Liver (tissue), 9 donors: ENCODE measurements around the gene PLCL1. TPM values are rescaled to one million over a fixed set of nuclear protein-coding genes. Genes with fewer than 3 reads are reported as not detected.

Source experiments
- DNase-seq: peaks from one replicate; pipeline ENCODE4 v3.0.0-alpha.2; 2017; ENCODE audit warnings: low spot score
- H3K27ac ChIP-seq, 2 donors: one replicate each; pipeline ENCODE4 v1.7.0; 2013; ENCODE audit warnings: inconsistent platforms in 2 of 2, low read length in 2 of 2, control low read depth in 1 of 2, low read depth in 1 of 2, mild to moderate bottlenecking in 1 of 2
- H3K27me3 ChIP-seq, 4 donors: one replicate each; pipeline versions ENCODE4 v1.6.1 to v1.7.0; 2013; ENCODE audit warnings: low read length in 3 of 4, inconsistent platforms in 1 of 4, mild to moderate bottlenecking in 1 of 4, moderate library complexity in 1 of 4; ENCODE audit not compliant: control insufficient read depth in 4 of 4, insufficient read depth in 4 of 4
- H3K36me3 ChIP-seq, 4 donors: one replicate each; pipeline versions ENCODE4 v1.6.1 to v1.7.0; 2013; ENCODE audit warnings: low read length in 3 of 4, mild to moderate bottlenecking in 3 of 4, low read depth in 1 of 4, moderate library complexity in 1 of 4; ENCODE audit not compliant: control insufficient read depth in 4 of 4, insufficient read depth in 3 of 4
- H3K4me1 ChIP-seq, 4 donors: one replicate each; pipeline versions ENCODE4 v1.6.1 to v1.7.0; 2013; ENCODE audit warnings: low read length in 3 of 4, mild to moderate bottlenecking in 3 of 4, moderate library complexity in 1 of 4; ENCODE audit not compliant: control insufficient read depth in 4 of 4, insufficient read depth in 4 of 4
- H3K4me3 ChIP-seq, 3 donors: one replicate each; pipeline versions ENCODE4 v1.6.1 to v1.7.0; 2013; ENCODE audit warnings: low read length in 3 of 3, control low read depth in 1 of 3, low read depth in 1 of 3, mild to moderate bottlenecking in 1 of 3
- H3K9ac ChIP-seq, 2 donors: one replicate each; pipeline ENCODE4 v1.7.0; 2013; ENCODE audit warnings: low read length in 2 of 2, mild to moderate bottlenecking in 2 of 2, moderate library complexity in 2 of 2, control low read depth in 1 of 2, low read depth in 1 of 2
- H3K9me3 ChIP-seq, 4 donors: one replicate each; pipeline versions ENCODE4 v1.6.1 to v1.7.0; 2013; ENCODE audit warnings: low read length in 3 of 4; ENCODE audit not compliant: control insufficient read depth in 4 of 4
- ATF3 ChIP-seq: IDR thresholded peaks from 2 replicates; pipeline ENCODE4 v1.6.1; 2016; ENCODE audit warnings: antibody characterized with exemption
- CTCF ChIP-seq: fragments of 150-350 bp; IDR thresholded peaks from 2 replicates; pipeline ENCODE4 v1.5.1; 2017; ENCODE audit warnings: improper control_type of control experiment, low read depth, low read length; ENCODE audit not compliant: missing input control
- EGR1 ChIP-seq, 2 donors: IDR thresholded peaks; 2 replicates each; pipeline ENCODE4 v1.6.1; 2016 to 2018; ENCODE audit warnings: antibody characterized with exemption in 2 of 2, low read depth in 2 of 2
- FOXA1 ChIP-seq: IDR thresholded peaks from 2 replicates; pipeline ENCODE4 v1.6.1; 2016; ENCODE audit warnings: antibody characterized with exemption
- FOXA2 ChIP-seq: IDR thresholded peaks from 2 replicates; pipeline ENCODE4 v1.6.1; 2016; ENCODE audit warnings: antibody characterized with exemption
- GABPA ChIP-seq, 2 donors: IDR thresholded peaks in 1 of 2; conservative IDR thresholded peaks in 1 of 2; 2 replicates each; pipeline ENCODE4 v1.6.1; 2016; ENCODE audit warnings: antibody characterized with exemption in 2 of 2, mild to moderate bottlenecking in 1 of 2, moderate library complexity in 1 of 2
- HNF4A ChIP-seq, 2 donors: conservative IDR thresholded peaks; 2 replicates each; pipeline ENCODE4 v1.6.1; 2016; ENCODE audit warnings: antibody characterized with exemption in 2 of 2, mild to moderate bottlenecking in 2 of 2
- HNF4G ChIP-seq: IDR thresholded peaks from 2 replicates; pipeline ENCODE4 v1.6.1; 2016; ENCODE audit warnings: antibody characterized with exemption
- JUND ChIP-seq, 2 donors: IDR thresholded peaks; 2 replicates each; pipeline ENCODE4 v1.6.1; 2016; ENCODE audit warnings: antibody characterized with exemption in 2 of 2
- MAX ChIP-seq: IDR thresholded peaks from 2 replicates; pipeline ENCODE4 v1.6.1; 2016; ENCODE audit warnings: antibody characterized with exemption
- NR2F2 ChIP-seq: IDR thresholded peaks from 2 replicates; pipeline ENCODE4 v1.6.1; 2016; ENCODE audit warnings: antibody characterized with exemption
- RAD21 ChIP-seq, 2 donors: IDR thresholded peaks; 2 replicates each; pipeline ENCODE4 v1.6.1; 2016; ENCODE audit warnings: antibody characterized with exemption in 2 of 2, mild to moderate bottlenecking in 2 of 2
- REST ChIP-seq: IDR thresholded peaks from 2 replicates; pipeline ENCODE4 v1.6.1; 2016; ENCODE audit warnings: antibody characterized with exemption, mild to moderate bottlenecking
- RXRA ChIP-seq, 2 donors: IDR thresholded peaks; 2 replicates each; pipeline ENCODE4 v1.6.1; 2017 to 2018; ENCODE audit warnings: antibody characterized with exemption in 2 of 2, mild to moderate bottlenecking in 1 of 2
- SP1 ChIP-seq: IDR thresholded peaks from 2 replicates; pipeline ENCODE4 v1.6.1; 2018; ENCODE audit warnings: antibody characterized with exemption, mild to moderate bottlenecking
- TAF1 ChIP-seq: conservative IDR thresholded peaks from 2 replicates; pipeline ENCODE4 v1.6.1; 2016; ENCODE audit warnings: antibody characterized with exemption, mild to moderate bottlenecking
- YY1 ChIP-seq: IDR thresholded peaks from 2 replicates; pipeline ENCODE4 v1.6.1; 2016; ENCODE audit warnings: antibody characterized with exemption, mild to moderate bottlenecking
- ZBTB33 ChIP-seq: IDR thresholded peaks from 2 replicates; pipeline ENCODE4 v1.6.1; 2016; ENCODE audit warnings: antibody characterized with exemption
- WGBS: extraction: QIAGEN DNeasy Blood & Tissue Kit; methylation state at CpG from one replicate; pipeline ENCODE4 v1.1.7; 2013; 5-methylcytosine and 5-hydroxymethylcytosine counted together
- polyA plus RNA-seq, 2 donors: library from polyadenylated mRNA; stranded (reverse) in 1 of 2; unstranded in 1 of 2; fragments of 200-250 nt in 1 of 2; fragments of >200 nt in 1 of 2; fragmentation: Nextera tagmentation in 1 of 2; extraction: Ambion mirVana in 1 of 2; gene quantifications; one replicate each; pipeline versions ENCODE4 v1.2.1 to v1.2.3, GENCODE V29; 2013 to 2015
- total RNA-seq, 2 donors: library from RNA; depleted of rRNA; stranded (reverse); fragments of >200 nt; gene quantifications; one replicate each; pipeline ENCODE4 v1.2.3, GENCODE V29; 2014
- donor health status: healthy.
- donor health status: healthy.
- donor health status: healthy.
- donor health status: healthy.
- donor health status: healthy.

The PLCL1 gene
- total and polyA plus RNA-seq, 4 donors = 0.08 to 0.59 (median 0.31) TPM

- no peak for TF ChIP-seq EGR1 (IDR thresholded peaks at IDR 0.05; ENCODE audit: low read depth in 2 of 2)
- TF ChIP-seq SP1 = no peak
- TF ChIP-seq FOXA2 = no peak
- no peak for TF ChIP-seq ATF3
- TF ChIP-seq HNF4G = no peak
Measured at GRCh38 chr2:197937814-197938213, 133.4 kb downstream of the PLCL1 start (continued).

GRCh38 chr2:197938555-197938954 is 134.2 kb downstream of the PLCL1 start:
- Histone ChIP-seq H3K9me3 (no peaks in the 10 kb centered on the region), H3K9ac (no peak overlapping the region), H3K27ac (no peak overlapping the region), H3K36me3 (no peaks in the 10 kb centered on the region), H3K4me1 (no peaks in the 10 kb centered on the region), H3K4me3 (no peak overlapping the region), H3K27me3 (no peaks in the 10 kb centered on the region)
- TF ChIP-seq CTCF = no peak
- TF ChIP-seq HNF4A (conservative IDR thresholded peaks at IDR 0.05) = no peak
- no peak for TF ChIP-seq HNF4G
- TF ChIP-seq ZBTB33 = no peak
- TF ChIP-seq TAF1 = no peak
- no peak for TF ChIP-seq FOXA2
- no peak for TF ChIP-seq NR2F2
- DNase-seq = no peak
- WGBS = 68% methylated on average over 1 of the region's 1 CpG

GRCh38 chr2:197939787-197940186 is 135.4 kb downstream of the PLCL1 start:
- no peaks in the 10 kb centered on the region for H3K27me3 ChIP-seq
- no peak overlapping the region for H3K27ac ChIP-seq
- no peak for DNase-seq
- TF ChIP-seq EGR1 (IDR thresholded peaks at IDR 0.05; ENCODE audit: low read depth in 2 of 2) (no peak), YY1 (no peak), CTCF (no peak), SP1 (no peak), TAF1 (no peak), MAX (no peak), HNF4G (no peak), FOXA2 (no peak), RXRA (IDR thresholded peaks at IDR 0.05) (no peak), GABPA (IDR thresholded peaks at IDR 0.05 in 1 of 2, conservative IDR thresholded peaks at IDR 0.05 in 1 of 2) (no peak), ZBTB33 (no peak), JUND (IDR thresholded peaks at IDR 0.05) (no peak), FOXA1 (no peak), RAD21 (IDR thresholded peaks at IDR 0.05) (no peak), ATF3 (no peak), REST (no peak), HNF4A (conservative IDR thresholded peaks at IDR 0.05) (no peak), NR2F2 (no peak)
- no peak overlapping the region for H3K9ac ChIP-seq
- H3K4me3 ChIP-seq = no peak overlapping the region
- H3K36me3 ChIP-seq = no peaks in the 10 kb centered on the region
- no peaks in the 10 kb centered on the region for H3K4me1 ChIP-seq
- H3K9me3 ChIP-seq = no peaks in the 10 kb centered on the region
- 53% methylated on average over 3 of the region's 3 CpGs for WGBS
